Transverse colon (tissue), 4 donors: ENCODE results near the gene CFAP221.

ENCODE experiments used
- EP300 ChIP-seq: sonication (generic); formaldehyde crosslinking; IDR thresholded peaks from one replicate; pipeline ENCODE4 v1.6.1; 2017; ENCODE audit warnings: antibody characterized with exemption, low read depth
- POLR2A ChIP-seq: fragments of 450-650 bp; IDR thresholded peaks from one replicate; pipeline ENCODE4 v1.6.1; 2016; ENCODE audit warnings: antibody characterized with exemption, mild to moderate bottlenecking, moderate library complexity
- POLR2AphosphoS5 ChIP-seq, 3 donors: sonication (generic); formaldehyde crosslinking; IDR thresholded peaks; one replicate each; pipeline ENCODE4 v1.6.1; 2016; ENCODE audit warnings: antibody characterized with exemption in 3 of 3
- TF ChIP-seq, protein P1 (sequence below), 5 experiments: fragments of 200-600 bp in 3 of 5; fragments of 450-650 bp in 2 of 5; sonication (generic) in 3 of 5; IDR thresholded peaks; 1 replicate in 2 of 5; 2 replicates in 3 of 5; pipeline ENCODE4 v1.5.1; 2016 to 2017; ENCODE audit warnings: antibody characterized with exemption in 5 of 5, inconsistent platforms in 3 of 5, mild to moderate bottlenecking in 2 of 5, moderate library complexity in 1 of 5

GRCh38 chr2:119630121-119630520 is 85.9 kb downstream of the CFAP221 start:
- TF ChIP-seq, protein P1, sequence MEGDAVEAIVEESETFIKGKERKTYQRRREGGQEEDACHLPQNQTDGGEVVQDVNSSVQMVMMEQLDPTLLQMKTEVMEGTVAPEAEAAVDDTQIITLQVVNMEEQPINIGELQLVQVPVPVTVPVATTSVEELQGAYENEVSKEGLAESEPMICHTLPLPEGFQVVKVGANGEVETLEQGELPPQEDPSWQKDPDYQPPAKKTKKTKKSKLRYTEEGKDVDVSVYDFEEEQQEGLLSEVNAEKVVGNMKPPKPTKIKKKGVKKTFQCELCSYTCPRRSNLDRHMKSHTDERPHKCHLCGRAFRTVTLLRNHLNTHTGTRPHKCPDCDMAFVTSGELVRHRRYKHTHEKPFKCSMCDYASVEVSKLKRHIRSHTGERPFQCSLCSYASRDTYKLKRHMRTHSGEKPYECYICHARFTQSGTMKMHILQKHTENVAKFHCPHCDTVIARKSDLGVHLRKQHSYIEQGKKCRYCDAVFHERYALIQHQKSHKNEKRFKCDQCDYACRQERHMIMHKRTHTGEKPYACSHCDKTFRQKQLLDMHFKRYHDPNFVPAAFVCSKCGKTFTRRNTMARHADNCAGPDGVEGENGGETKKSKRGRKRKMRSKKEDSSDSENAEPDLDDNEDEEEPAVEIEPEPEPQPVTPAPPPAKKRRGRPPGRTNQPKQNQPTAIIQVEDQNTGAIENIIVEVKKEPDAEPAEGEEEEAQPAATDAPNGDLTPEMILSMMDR (IDR thresholded peaks at IDR 0.05): no peak
- TF ChIP-seq POLR2A (no peak), POLR2AphosphoS5 (IDR thresholded peaks at IDR 0.05) (no peak), EP300 (no peak)
